Motor neuron (in vitro differentiated cells): ENCODE data around the gene MAST2. TPM values are rescaled to one million over a fixed set of nuclear protein-coding genes. Genes with fewer than 3 reads are reported as not detected.
"Not testable (repeated sequence)": the region's sequence is repeated elsewhere in the genome, so short reads cannot be mapped to it uniquely, and the experiment has no call there.

Experiments used
- ATAC-seq, 8 experiments: fragments of 200-7000 bp; cut with Tn5 transposase; replicated peaks in 6 of 8; 2 replicates each; pipeline ENCODE4 v1.8.0; 2021; ENCODE audit warnings: mild to moderate bottlenecking in 8 of 8, moderate library complexity in 8 of 8
- H3K27ac ChIP-seq, 2 donors: fragments of 250-450 bp; sonication (Bioruptor Pico); 2 replicates each; pipeline ENCODE4 v1.9.0; 2021; ENCODE audit warnings: antibody characterized with exemption in 2 of 2, mild to moderate bottlenecking in 2 of 2, moderate library complexity in 1 of 2
- H3K4me1 ChIP-seq, 2 donors: fragments of 250-450 bp; sonication (Bioruptor Pico); replicated peaks in 1 of 2; 2 replicates each; pipeline ENCODE4 v1.6.1; 2021; ENCODE audit warnings: antibody characterized with exemption in 2 of 2, mild to moderate bottlenecking in 2 of 2, moderate library complexity in 1 of 2
- H3K4me3 ChIP-seq, 5 donors: fragments of 250-450 bp; sonication (Bioruptor Pico); 2 replicates each; pipeline ENCODE4 v1.9.0; 2021; ENCODE audit warnings: antibody characterized with exemption in 5 of 5, mild to moderate bottlenecking in 5 of 5, moderate library complexity in 4 of 5
- WGBS, 10 experiments: fragments of 450-650 bp; shearing (Covaris generic); methylation state at CpG; one replicate each; pipeline ENCODE4 v1.0.0; 2022; 5-methylcytosine and 5-hydroxymethylcytosine counted together
- in situ Hi-C, 9 experiments: fragments of 400-800 bp; cut with MboI; loops; one replicate each; pipeline ENCODE4 v1.15.0; 2021; ENCODE audit warnings: low sequenced_read_pairs in 9 of 9, low pct_unique_long_range_greater_than_20kb in 2 of 9; ENCODE audit not compliant: unreplicated experiment in 9 of 9
- total RNA-seq, 8 experiments: library from RNA; unstranded; fragments of 300-600 nt; gene quantifications; 2 replicates each; pipeline versions ENCODE4 v1.2.3 to v1.2.4, GENCODE V29; 2022

The MAST2 gene
- total RNA-seq, 8 experiments from 2014 or later = 17.8 to 50.0 (median 31.7) TPM

- 88 to 100% (median 96%) methylated on average over 1 to 2 of the region's 2 CpGs; no CpG with 5 or more reads in 3 of the 10 experiments for WGBS, 10 experiments
- no peaks in the 10 kb centered on the region for H3K4me1 ChIP-seq
- no peak overlapping the region for H3K27ac ChIP-seq
- no peak overlapping the region for H3K4me3 ChIP-seq
- in situ Hi-C loops = no loop called here
- ATAC-seq = no peak
These were observed 44.7 kb downstream of the MAST2 start for GRCh38 chr1:45848097-45848496.

- Histone ChIP-seq H3K4me3 (no peak overlapping the region), H3K27ac (no peak overlapping the region), H3K4me1 (no peaks in the 10 kb centered on the region)
- WGBS, 10 experiments = 92 to 100% (median 100%) methylated on average over 1 to 2 of the region's 2 CpGs; no CpG with 5 or more reads in 2 of the 10 experiments
- no peak for ATAC-seq
- in situ Hi-C loops = no loop called here
These were observed 45.3 kb downstream of the MAST2 start for GRCh38 chr1:45848714-45849113.

- 92 to 100% (median 100%) methylated on average over 1 to 2 of the region's 2 CpGs; no CpG with 5 or more reads in 2 of the 10 experiments for WGBS, 10 experiments
- in situ Hi-C loops = no loop called here
- Histone ChIP-seq H3K4me3 (no peak overlapping the region), H3K27ac (no peak overlapping the region), H3K4me1 (no peaks in the 10 kb centered on the region)
- no peak for ATAC-seq
These were observed 46.6 kb downstream of the MAST2 start for GRCh38 chr1:45850017-45850416.

- Histone ChIP-seq H3K4me3 (no peak overlapping the region), H3K27ac (no peak overlapping the region), H3K4me1 (no peaks in the 10 kb centered on the region)
- 100% methylated on average over 1 of the region's 1 CpG; no CpG with 5 or more reads in 4 of the 10 experiments for WGBS, 10 experiments
- in situ Hi-C loops = no loop called here
- ATAC-seq = no peak
These were observed 51.3 kb downstream of the MAST2 start for GRCh38 chr1:45854724-45855123.

GRCh38 chr1:45857101-45857700, 53.8 kb downstream of the MAST2 start:
- in situ Hi-C loops = no loop called here
- Histone ChIP-seq H3K4me3 (no peak overlapping the region), H3K4me1 (no peaks in the 10 kb centered on the region), H3K27ac (no peak overlapping the region)
- ATAC-seq = no peak

GRCh38 chr1:45857755-45858492, 54.5 kb downstream of the MAST2 start:
- ATAC-seq, H3K27ac ChIP-seq, H3K4me1 ChIP-seq, H3K4me3 ChIP-seq, in situ Hi-C loops: not testable (repeated sequence)
- 94 to 100% (median 100%) methylated on average over 1 to 4 of the region's 6 CpGs; no CpG with 5 or more reads in 7 of the 10 experiments for WGBS, 10 experiments

GRCh38 chr1:45859221-45859620, 55.8 kb downstream of the MAST2 start:
- ATAC-seq = no peak
- no peak overlapping the region for H3K4me3 ChIP-seq
- no peak overlapping the region for H3K27ac ChIP-seq
- in situ Hi-C loops = no loop called here
- peaks cover 9 to 12% of the 10 kb centered on the region in 2 donors for H3K4me1 ChIP-seq
- WGBS, 10 experiments = 80 to 100% (median 97%) methylated on average over 1 to 3 of the region's 3 CpGs; no CpG with 5 or more reads in 2 of the 10 experiments

- Histone ChIP-seq H3K4me3 (no peak overlapping the region), H3K27ac (no peak overlapping the region), H3K4me1 (peaks cover 14 to 22% of the 10 kb centered on the region in 2 donors)
- ATAC-seq = no peak
- in situ Hi-C loops = no loop called here
These were observed 58.6 kb downstream of the MAST2 start for GRCh38 chr1:45862008-45862407.

- in situ Hi-C loops = no loop called here
- H3K27ac ChIP-seq = no peak overlapping the region
- peaks cover 14 to 22% of the 10 kb centered on the region in 2 donors for H3K4me1 ChIP-seq
- no peak overlapping the region for H3K4me3 ChIP-seq
- WGBS, 10 experiments = 0 to 54% (median 33%) methylated on average over 1 to 2 of the region's 2 CpGs; no CpG with 5 or more reads in 1 of the 10 experiments
- peak; percentile 52 to 100 (median 74) for ATAC-seq
These were observed 59.8 kb downstream of the MAST2 start for GRCh38 chr1:45863218-45863617.

GRCh38 chr1:45864167-45865106, 61.0 kb downstream of the MAST2 start:
- ATAC-seq = peak in 4 of 8 experiments; percentile 41 to 60 (median 47)
- H3K4me3 ChIP-seq = no peak overlapping the region
- H3K4me1 ChIP-seq = peaks cover 14 to 22% of the 10 kb centered on the region in 2 donors
- WGBS, 10 experiments = 23 to 78% (median 58%) methylated on average over 7 to 14 of the region's 14 CpGs
- in situ Hi-C loops = no loop called here
- H3K27ac ChIP-seq = no peak overlapping the region

GRCh38 chr1:45867697-45868348, 64.4 kb downstream of the MAST2 start:
- no peak overlapping the region for H3K4me3 ChIP-seq
- H3K4me1 ChIP-seq = peaks cover 18 to 22% of the 10 kb centered on the region in 2 donors
- in situ Hi-C loops = no loop called here
- no peak for ATAC-seq
- WGBS, 10 experiments = 79 to 100% (median 100%) methylated on average over 1 to 2 of the region's 2 CpGs
- no peak overlapping the region for H3K27ac ChIP-seq

- Histone ChIP-seq H3K4me3 (no peak overlapping the region), H3K27ac (no peak overlapping the region), H3K4me1 (peaks cover 12 to 13% of the 10 kb centered on the region in 2 donors)
- no peak for ATAC-seq
- in situ Hi-C loops = no loop called here
These were observed 65.4 kb downstream of the MAST2 start for GRCh38 chr1:45868861-45869260.

- ATAC-seq = no peak
- 71 to 100% (median 96%) methylated on average over 1 to 6 of the region's 6 CpGs; no CpG with 5 or more reads in 1 of the 10 experiments for WGBS, 10 experiments
- H3K4me3 ChIP-seq = no peak overlapping the region
- H3K4me1 ChIP-seq = peaks cover 0 to 5% of the 10 kb centered on the region in 2 donors
- in situ Hi-C loops = no loop called here
- no peak overlapping the region for H3K27ac ChIP-seq
These were observed 67.1 kb downstream of the MAST2 start for GRCh38 chr1:45870500-45870899.
